Endometrial microvascular endothelial cells (primary cell): ENCODE data around the gene SPTAN1. TPM values are rescaled to one million over a fixed set of nuclear protein-coding genes. Genes with fewer than 3 reads are reported as not detected.

Source experiments
- in situ Hi-C: cut with HindIII; loops from 2 replicates; pipeline ENCODE4 v1.10.0; 2017; ENCODE audit warnings: low sequenced_read_pairs, low pct_unique_long_range_greater_than_20kb; ENCODE audit errors: inconsistent ontology term
- total RNA-seq: library from RNA; depleted of rRNA; stranded (reverse); fragments of >200 nt; gene quantifications from one replicate; pipeline ENCODE4 v1.2.3, GENCODE V29; 2015; ENCODE audit errors: inconsistent ontology term

SPTAN1 gene
- total RNA-seq, 1 donor from 2014 or later = 221 TPM

- in situ Hi-C loops = loop anchor here (10.0 kb wide), 1 partner anchor 61 kb away; no protein-coding TSS in a partner anchor
Measured at GRCh38 chr9:128625391-128626146, 73.2 kb downstream of the SPTAN1 start.

GRCh38 chr9:128626181-128626580 lies 73.8 kb downstream of the SPTAN1 start:
- in situ Hi-C loops = loop anchor here (10.0 kb wide), 1 partner anchor 61 kb away; no protein-coding TSS in a partner anchor

- in situ Hi-C loops = loop anchor here (10.0 kb wide), 1 partner anchor 62 kb away; no protein-coding TSS in a partner anchor
Measured at GRCh38 chr9:128627127-128627715, 74.8 kb downstream of the SPTAN1 start.

- in situ Hi-C loops = loop anchor here (10.0 kb wide), 1 partner anchor 63 kb away; no protein-coding TSS in a partner anchor
Measured at GRCh38 chr9:128627906-128628305, 75.5 kb downstream of the SPTAN1 start.

GRCh38 chr9:128628471-128629048 lies 76.2 kb downstream of the SPTAN1 start:
- in situ Hi-C loops = loop anchor here (10.0 kb wide), 1 partner anchor 64 kb away; no protein-coding TSS in a partner anchor

- in situ Hi-C loops = loop anchor here (10.0 kb wide), 1 partner anchor 64 kb away; no protein-coding TSS in a partner anchor
Measured at GRCh38 chr9:128629136-128629535, 76.7 kb downstream of the SPTAN1 start.

- in situ Hi-C loops = loop anchor here (10.0 kb wide), 1 partner anchor 65 kb away; no protein-coding TSS in a partner anchor
Measured at GRCh38 chr9:128629852-128630545, 77.6 kb downstream of the SPTAN1 start.

GRCh38 chr9:128631636-128632035 lies 79.2 kb downstream of the SPTAN1 start:
- in situ Hi-C loops = no loop called here

GRCh38 chr9:128632066-128632465 lies 79.7 kb downstream of the SPTAN1 start:
- in situ Hi-C loops = no loop called here

- in situ Hi-C loops = no loop called here
Measured at GRCh38 chr9:128632486-128632885, 80.1 kb downstream of the SPTAN1 start.

- in situ Hi-C loops = no loop called here
Measured at GRCh38 chr9:128633057-128633456, 80.7 kb downstream of the SPTAN1 start.

GRCh38 chr9:128633601-128634000 lies 81.2 kb downstream of the SPTAN1 start:
- in situ Hi-C loops = no loop called here

GRCh38 chr9:128634111-128634510 lies 81.7 kb downstream of the SPTAN1 start:
- in situ Hi-C loops = no loop called here

GRCh38 chr9:128634651-128635262 lies 82.4 kb downstream of the SPTAN1 start:
- in situ Hi-C loops = no loop called here

GRCh38 chr9:128635266-128636023 lies 83.1 kb downstream of the SPTAN1 start:
- in situ Hi-C loops = no loop called here

GRCh38 chr9:128636024-128636390 lies 83.6 kb downstream of the SPTAN1 start:
- in situ Hi-C loops = no loop called here

- in situ Hi-C loops = no loop called here
Measured at GRCh38 chr9:128636556-128637530, 84.5 kb downstream of the SPTAN1 start.
